IPS DF 4.7 (cell line): ENCODE data around the gene IGF2R.
"Not testable (repeated sequence)": the region's sequence is repeated elsewhere in the genome, so short reads cannot be mapped to it uniquely, and the experiment has no call there.

ENCODE experiments used
- DNase-seq: peaks from one replicate; pipeline ENCODE4 v3.0.0-alpha.2; 2013; ENCODE audit warnings: low spot score; ENCODE audit errors: extremely low read depth

Gene IGF2R

GRCh38 chr6:160071805-160072690, 103.2 kb downstream of the IGF2R start:
- no peak for DNase-seq

- DNase-seq: no peak
Measured at GRCh38 chr6:160073272-160073671, 104.4 kb downstream of the IGF2R start.

GRCh38 chr6:160076009-160076408, 107.1 kb downstream of the IGF2R start:
- DNase-seq: no peak

GRCh38 chr6:160077024-160077423, 108.1 kb downstream of the IGF2R start:
- DNase-seq: no peak

- DNase-seq: no peak
Measured at GRCh38 chr6:160077526-160077925, 108.6 kb downstream of the IGF2R start.

- DNase-seq: no peak
Measured at GRCh38 chr6:160078883-160079685, 110.2 kb downstream of the IGF2R start.

GRCh38 chr6:160079686-160080043, 110.8 kb downstream of the IGF2R start:
- no peak for DNase-seq

- no peak for DNase-seq
Measured at GRCh38 chr6:160080097-160080496, 111.2 kb downstream of the IGF2R start.

- DNase-seq: no peak
Measured at GRCh38 chr6:160081398-160081797, 112.5 kb downstream of the IGF2R start.

- no peak for DNase-seq
Measured at GRCh38 chr6:160082627-160083026, 113.7 kb downstream of the IGF2R start.

- no peak for DNase-seq
Measured at GRCh38 chr6:160084198-160084776, 115.4 kb downstream of the IGF2R start.

GRCh38 chr6:160085226-160085625, 116.3 kb downstream of the IGF2R start:
- DNase-seq: no peak

- no peak for DNase-seq
Measured at GRCh38 chr6:160085713-160086505, 117.0 kb downstream of the IGF2R start.

- DNase-seq: no peak
Measured at GRCh38 chr6:160086754-160087153, 117.9 kb downstream of the IGF2R start.

GRCh38 chr6:160088069-160088783, 119.3 kb downstream of the IGF2R start:
- peak; percentile 11 for DNase-seq

- DNase-seq: no peak
Measured at GRCh38 chr6:160088784-160089533, 120.1 kb downstream of the IGF2R start.

GRCh38 chr6:160089534-160089897, 120.6 kb downstream of the IGF2R start:
- DNase-seq: no peak

GRCh38 chr6:160090442-160091239, 121.8 kb downstream of the IGF2R start:
- not testable (repeated sequence) for DNase-seq

- not testable (repeated sequence) for DNase-seq
Measured at GRCh38 chr6:160092176-160092575, 123.3 kb downstream of the IGF2R start.
